Measurements from ENCODE around the gene TEX36. TPM values are rescaled to one million over a fixed set of nuclear protein-coding genes. Genes with fewer than 3 reads are reported as not detected.

The TEX36 gene
- total RNA-seq, 1 experiment from 2014 or later = 0.25 TPM

GRCh38 chr10:125691160-125691981 lies 8.4 kb upstream of the TEX36 start:
- H2AFZ ChIP-seq (ENCODE audit: low read depth, low read length, poor library complexity, severe bottlenecking) = no peak overlapping the region
- H3K9ac ChIP-seq (ENCODE audit: low read length) = no peak overlapping the region
- ChIA-PET POLR2A (no interaction called here), RAD21 (ENCODE audit: low non-redundant PET in 1 of 2, low total read pairs in 2 of 2, uncharacterized antibody in 2 of 2, unreplicated experiment in 2 of 2) (no interaction called here), CTCF (no interaction called here)
- H3K9me3 ChIP-seq (ENCODE audit: control insufficient read depth in 1 of 2, insufficient read depth in 1 of 2, low read depth in 1 of 2, low read length in 2 of 2) = no peaks in the 10 kb centered on the region
- H3K79me2 ChIP-seq (ENCODE audit: insufficient read depth, low read length) = no peaks in the 10 kb centered on the region
- TF ChIP-seq FOSL1 (IDR thresholded peaks at IDR 0.05; ENCODE audit: low read depth) = no peak
- no peak for TF ChIP-seq TCF7L2 (IDR thresholded peaks at IDR 0.05; ENCODE audit: borderline replicate concordance, extremely low read depth, insufficient read depth, insufficient read length)
- no peak for TF ChIP-seq JUND (IDR thresholded peaks at IDR 0.05)
- no peak for TF ChIP-seq REST (IDR thresholded peaks at IDR 0.05; ENCODE audit: low read depth)
- TF ChIP-seq ATF3 (IDR thresholded peaks at IDR 0.05) = no peak
- TF ChIP-seq RAD21 (IDR thresholded peaks at IDR 0.05; ENCODE audit: low read depth) = no peak
- no peak for TF ChIP-seq CBX3 (IDR thresholded peaks at IDR 0.05; ENCODE audit: low read depth)
- TF ChIP-seq EZH2 (IDR thresholded peaks at IDR 0.05) = no peak
- TF ChIP-seq SIN3A (IDR thresholded peaks at IDR 0.05; ENCODE audit: low read depth) = no peak
- TF ChIP-seq MAX (IDR thresholded peaks at IDR 0.05) = no peak
- TF ChIP-seq EGR1 (IDR thresholded peaks at IDR 0.05; ENCODE audit: low read depth) = no peak
- TF ChIP-seq CEBPB (IDR thresholded peaks at IDR 0.05; ENCODE audit: low read depth) = no peak
- TF ChIP-seq SP1 (IDR thresholded peaks at IDR 0.05; ENCODE audit: low read depth) = no peak
- TF ChIP-seq ELF1 (IDR thresholded peaks at IDR 0.05; ENCODE audit: borderline replicate concordance, low read depth) = no peak
- no peak for TF ChIP-seq CTCF (IDR thresholded peaks at IDR 0.05 in 2 of 3, conservative IDR thresholded peaks at IDR 0.05 in 1 of 3; ENCODE audit: borderline replicate concordance in 1 of 3, insufficient read depth in 1 of 3, low read depth in 2 of 3, low read length in 2 of 3)
- TF ChIP-seq POLR2AphosphoS5 (IDR thresholded peaks at IDR 0.05; ENCODE audit: low read depth, low read length) = no peak
- ATAC-seq (no peak), DNase-seq (ENCODE audit: low read depth, low spot score) (no peak)
- H3K27ac ChIP-seq (ENCODE audit: low read depth, low read length) = no peak overlapping the region
- H4K20me1 ChIP-seq (ENCODE audit: insufficient read depth) = no peaks in the 10 kb centered on the region
- H3K4me2 ChIP-seq (ENCODE audit: low read length) = no peak overlapping the region
- H3K4me1 ChIP-seq (ENCODE audit: control insufficient read depth in 1 of 2, insufficient read depth in 2 of 2, low read length in 2 of 2) = no peaks in the 10 kb centered on the region
- BruUV-seq (replicated peaks) = no TSS peak
- H3K27me3 ChIP-seq (ENCODE audit: insufficient read depth, low read length) = 0 out of 2 replicates have a peak, but pooled peaks cover 9% of the 10 kb centered on the region
- H3K4me3 ChIP-seq (replicated peaks in 1 of 2; ENCODE audit: low read depth in 1 of 2, low read length in 2 of 2) = no peak overlapping the region
- H3K36me3 ChIP-seq (ENCODE audit: control insufficient read depth in 1 of 2, insufficient read depth in 2 of 2, low read length in 2 of 2) = no peaks in the 10 kb centered on the region
- no peaks in the 10 kb centered on the region for H3K9me2 ChIP-seq (ENCODE audit: insufficient read depth)
- intact Hi-C loops (cut with micrococcal nuclease) = no loop called here

All from HCT116 (cell line).